ENCODE results near the gene DAPK1.
A peak's percentile ranks its signal among the peaks of the same experiment; 100 is the strongest.

DAPK1 gene

DNA sequence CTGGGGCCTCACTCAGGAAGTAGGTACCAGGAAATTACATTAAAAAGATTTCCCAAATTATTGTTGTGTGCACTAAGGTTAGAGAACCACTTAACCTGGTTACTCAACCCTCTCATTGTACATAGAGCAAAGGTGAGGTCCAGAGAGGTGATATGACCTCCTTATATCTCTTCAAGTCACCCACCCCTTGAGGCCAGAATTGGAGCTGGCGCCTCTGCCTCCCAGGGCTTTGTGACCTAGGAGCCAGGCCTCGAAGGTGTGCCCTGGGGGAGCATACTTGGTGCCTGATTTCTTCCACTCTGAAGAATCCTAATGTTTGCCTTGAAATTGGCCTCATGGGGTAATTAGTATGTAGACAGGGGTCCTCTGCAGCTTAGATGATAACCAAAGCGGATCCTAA is 133.2 kb downstream of the DAPK1 start:
- no peak overlapping the region for H3K4me3 ChIP-seq (replicated peaks; ENCODE audit: low read depth, low read length)
- DNase-seq (ENCODE audit: extremely low read depth, low read depth) = no peak
- TF ChIP-seq, protein P1, sequence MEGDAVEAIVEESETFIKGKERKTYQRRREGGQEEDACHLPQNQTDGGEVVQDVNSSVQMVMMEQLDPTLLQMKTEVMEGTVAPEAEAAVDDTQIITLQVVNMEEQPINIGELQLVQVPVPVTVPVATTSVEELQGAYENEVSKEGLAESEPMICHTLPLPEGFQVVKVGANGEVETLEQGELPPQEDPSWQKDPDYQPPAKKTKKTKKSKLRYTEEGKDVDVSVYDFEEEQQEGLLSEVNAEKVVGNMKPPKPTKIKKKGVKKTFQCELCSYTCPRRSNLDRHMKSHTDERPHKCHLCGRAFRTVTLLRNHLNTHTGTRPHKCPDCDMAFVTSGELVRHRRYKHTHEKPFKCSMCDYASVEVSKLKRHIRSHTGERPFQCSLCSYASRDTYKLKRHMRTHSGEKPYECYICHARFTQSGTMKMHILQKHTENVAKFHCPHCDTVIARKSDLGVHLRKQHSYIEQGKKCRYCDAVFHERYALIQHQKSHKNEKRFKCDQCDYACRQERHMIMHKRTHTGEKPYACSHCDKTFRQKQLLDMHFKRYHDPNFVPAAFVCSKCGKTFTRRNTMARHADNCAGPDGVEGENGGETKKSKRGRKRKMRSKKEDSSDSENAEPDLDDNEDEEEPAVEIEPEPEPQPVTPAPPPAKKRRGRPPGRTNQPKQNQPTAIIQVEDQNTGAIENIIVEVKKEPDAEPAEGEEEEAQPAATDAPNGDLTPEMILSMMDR (IDR thresholded peaks at IDR 0.05; ENCODE audit: low read depth, low read length, missing control alignments) = no peak

DNA sequence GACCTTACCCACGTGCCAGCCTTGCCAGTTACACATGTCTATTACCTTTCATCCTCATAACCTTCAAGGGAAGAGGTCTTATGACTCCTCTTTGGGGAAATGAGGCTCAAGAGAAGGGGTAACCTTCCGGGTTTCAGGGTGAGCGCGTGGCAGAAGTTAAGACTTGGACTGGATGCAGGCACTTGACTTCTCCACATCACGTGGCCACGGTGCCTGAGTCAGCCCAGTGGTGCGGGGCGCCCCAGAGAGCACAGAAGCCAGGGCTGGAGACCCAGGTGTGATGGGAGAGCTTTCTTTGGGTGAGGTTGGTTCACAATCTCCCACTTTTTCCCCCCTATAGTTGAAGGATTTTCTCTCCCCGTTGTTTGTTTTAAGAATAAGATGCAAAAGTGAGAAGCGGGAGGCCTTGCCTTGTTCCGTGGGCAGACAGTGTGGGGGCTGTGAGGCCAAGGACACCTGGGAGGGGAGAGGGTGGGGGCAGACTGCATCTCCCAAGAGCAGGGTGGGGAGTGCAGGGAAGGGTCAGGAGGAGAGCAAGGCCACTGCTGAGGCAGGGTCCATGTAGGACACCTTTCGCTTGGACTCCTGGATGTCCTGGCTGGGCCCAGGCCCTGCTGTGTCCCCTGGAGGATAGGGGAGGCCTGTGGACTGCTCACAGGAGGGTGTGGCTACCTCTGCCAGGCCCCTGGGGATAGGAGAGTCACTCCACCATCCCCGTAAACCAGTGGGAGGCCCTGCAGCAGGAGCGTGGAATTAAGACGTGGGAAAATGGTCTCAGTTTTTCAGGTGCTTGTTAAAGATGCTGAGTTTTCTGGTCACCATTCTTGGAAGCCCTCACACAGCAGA is 138.2 kb downstream of the DAPK1 start:
- TF ChIP-seq, protein P1 (IDR thresholded peaks at IDR 0.05; ENCODE audit: low read depth, low read length, missing control alignments) = no peak
- DNase-seq (ENCODE audit: extremely low read depth, low read depth) = no peak

DNA sequence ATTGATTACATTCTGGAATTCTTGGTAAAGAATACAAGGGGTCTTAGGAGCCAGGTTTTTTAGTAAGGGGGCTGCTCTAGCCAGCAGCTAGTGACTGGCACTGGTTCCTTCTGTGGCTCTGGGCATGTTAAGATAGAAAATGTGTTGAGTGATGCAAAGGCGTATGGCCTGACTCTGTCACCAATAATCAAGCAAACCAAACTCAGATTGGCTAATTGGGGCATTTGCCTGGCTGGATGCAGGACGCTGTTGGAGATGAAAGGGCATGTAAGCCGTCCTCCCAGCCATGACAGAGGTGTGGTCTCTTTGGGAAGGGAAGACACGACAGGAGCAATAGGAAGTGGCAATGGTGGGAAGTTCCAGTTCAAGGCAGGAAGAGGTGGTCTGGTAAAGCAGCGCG is 140.6 kb downstream of the DAPK1 start:
- no peak overlapping the region for H3K4me3 ChIP-seq (replicated peaks; ENCODE audit: low read depth, low read length)
- TF ChIP-seq, protein P1 (IDR thresholded peaks at IDR 0.05; ENCODE audit: low read depth, low read length, missing control alignments) = no peak
- no peak for DNase-seq (ENCODE audit: extremely low read depth, low read depth)

More for the DNA sequence above, 138.2 kb downstream of the DAPK1 start:
- H3K4me3 ChIP-seq (replicated peaks; ENCODE audit: low read depth, low read length) = no peak overlapping the region

DNA sequence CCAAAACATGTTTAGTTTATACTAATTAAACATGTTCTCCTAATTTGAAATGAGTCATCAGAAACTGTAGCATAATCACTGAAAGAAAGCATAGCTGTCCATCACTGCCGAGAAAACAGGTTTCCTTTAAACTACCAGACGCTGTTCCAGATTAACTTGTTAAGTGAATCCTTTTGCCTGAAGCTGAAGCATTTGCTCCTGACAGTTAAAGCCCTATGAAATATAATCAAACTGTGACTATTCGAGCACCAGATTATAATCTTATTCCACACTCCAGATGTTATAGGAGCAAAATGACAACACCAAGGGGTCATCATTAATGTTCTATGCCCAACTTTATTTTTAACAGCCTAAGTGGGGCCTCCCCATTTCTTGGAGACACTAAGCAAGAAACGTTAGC is 142.3 kb downstream of the DAPK1 start:
- no peak for DNase-seq (ENCODE audit: extremely low read depth, low read depth)
- TF ChIP-seq, protein P1 (IDR thresholded peaks at IDR 0.05; ENCODE audit: low read depth, low read length, missing control alignments) = no peak

DNA sequence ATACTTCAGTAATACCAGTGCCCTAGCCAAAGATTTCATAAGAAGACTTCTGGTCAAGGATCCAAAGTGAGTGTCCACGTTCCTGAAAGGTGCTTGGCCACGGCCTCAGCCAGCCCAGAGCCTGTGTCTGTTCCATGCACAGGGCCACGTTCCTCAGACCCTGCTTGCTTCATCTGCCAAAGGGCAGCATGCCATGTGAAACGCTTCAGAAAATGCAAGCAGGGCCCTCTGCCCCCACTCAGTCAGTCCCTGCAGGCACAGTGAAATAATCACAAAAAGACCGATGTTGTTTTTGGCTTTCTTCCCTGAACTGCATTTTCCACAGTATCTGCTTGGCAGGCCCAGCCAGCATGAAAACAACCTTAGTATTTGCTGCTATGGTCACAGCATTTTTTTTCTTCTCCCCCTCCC is 142.7 kb downstream of the DAPK1 start:
- DNase-seq (ENCODE audit: extremely low read depth, low read depth) = peak; percentile 16

More for the DNA sequence above, 142.3 kb downstream of the DAPK1 start:
- H3K4me3 ChIP-seq (replicated peaks; ENCODE audit: low read depth, low read length) = no peak overlapping the region

DNA sequence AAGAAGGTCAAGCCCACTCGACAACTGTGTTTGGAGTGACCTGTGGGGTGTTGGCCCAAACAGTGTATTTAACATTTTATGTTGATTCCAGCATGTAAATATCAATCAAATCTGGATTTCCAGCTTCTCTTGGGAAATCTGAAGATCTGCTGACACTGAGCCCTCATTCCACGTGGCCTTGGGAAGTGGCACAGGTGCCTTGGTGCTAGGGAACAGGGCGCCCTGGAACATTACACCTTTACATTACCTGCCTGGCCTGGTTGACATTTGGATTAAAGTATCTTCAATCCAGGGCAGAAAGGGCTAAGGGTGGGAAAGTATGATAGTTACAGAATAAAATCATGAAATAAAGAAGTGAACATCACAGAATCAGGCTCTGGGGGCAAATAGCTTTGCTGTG is 143.4 kb downstream of the DAPK1 start:
- H3K4me3 ChIP-seq (replicated peaks; ENCODE audit: low read depth, low read length) = no peak overlapping the region
- TF ChIP-seq, protein P1 (IDR thresholded peaks at IDR 0.05; ENCODE audit: low read depth, low read length, missing control alignments) = no peak
- no peak for DNase-seq (ENCODE audit: extremely low read depth, low read depth)

More for the DNA sequence above, 142.7 kb downstream of the DAPK1 start:
- no peak overlapping the region for H3K4me3 ChIP-seq (replicated peaks; ENCODE audit: low read depth, low read length)
- TF ChIP-seq, protein P1 (IDR thresholded peaks at IDR 0.05; ENCODE audit: low read depth, low read length, missing control alignments) = no peak

Data from HFF-Myc (cell line).